WTC11 (cell line): ENCODE results near the gene OPCML. TPM values are rescaled to one million over a fixed set of nuclear protein-coding genes. Genes with fewer than 3 reads are reported as not detected.

ENCODE experiments used
- ATAC-seq: fragments of 200-7000 bp; cut with Tn5 transposase; 2 replicates; pipeline ENCODE4 v1.10.0; 2021; ENCODE audit warnings: mild to moderate bottlenecking, moderate library complexity
- CTCF ChIA-PET: fragments of 300-600 bp; sonication (Branson Sonifier 250); formaldehyde crosslinking; loops from one replicate; lab custom pipeline; 2021; ENCODE audit warnings: antibody characterized with exemption; lab: Charles Lee
- POLR2A ChIA-PET: fragments of 350-600 bp; sonication (Branson Sonifier 250); formaldehyde crosslinking; loops from one replicate; lab custom pipeline; 2021; ENCODE audit warnings: antibody characterized with exemption; lab: Charles Lee
- DNase-seq: peaks from one replicate; pipeline ENCODE4 v3.0.0; 2021; ENCODE audit warnings: low spot score
- H3K27ac Mint-ChIP-seq: 2 replicates; pipeline ENCODE4 v1.8.0; 2021; ENCODE audit warnings: mixed read lengths
- H3K27me3 Mint-ChIP-seq: 2 replicates; pipeline ENCODE4 v1.8.0; 2021; ENCODE audit warnings: low read depth, mild to moderate bottlenecking, moderate library complexity, mixed read lengths
- H3K36me3 Mint-ChIP-seq: 2 replicates; pipeline ENCODE4 v1.8.0; 2021; ENCODE audit warnings: mixed read lengths
- H3K4me1 Mint-ChIP-seq: 2 replicates; pipeline ENCODE4 v1.8.0; 2022; ENCODE audit warnings: mixed read lengths
- H3K4me3 Mint-ChIP-seq: 2 replicates; pipeline ENCODE4 v1.8.0; 2021; ENCODE audit warnings: mild to moderate bottlenecking, moderate library complexity, mixed read lengths
- H3K9me3 Mint-ChIP-seq: 2 replicates; pipeline ENCODE4 v1.8.0; 2021; ENCODE audit warnings: mixed read lengths
- CBFB ChIP-seq: sonication (generic); formaldehyde crosslinking; IDR thresholded peaks from 2 replicates; pipeline ENCODE4 v1.8.1; 2022; ENCODE audit warnings: mild to moderate bottlenecking, low read depth, missing genetic modification reagents
- CREB1 ChIP-seq: sonication (generic); formaldehyde crosslinking; IDR thresholded peaks from 2 replicates; pipeline ENCODE4 v1.8.0; 2023; ENCODE audit warnings: mild to moderate bottlenecking, missing genetic modification reagents
- EMX1 ChIP-seq: fragments of 250-450 bp; sonication (Bioruptor Pico); IDR thresholded peaks from 2 replicates; pipeline ENCODE4 v1.8.0; 2021; ENCODE audit warnings: mild to moderate bottlenecking
- ESRRA ChIP-seq: sonication (generic); formaldehyde crosslinking; IDR thresholded peaks from 2 replicates; pipeline ENCODE4 v1.8.1; 2022; ENCODE audit warnings: mild to moderate bottlenecking, missing genetic modification reagents, borderline replicate concordance
- GTF2I ChIP-seq: fragments of 250-450 bp; sonication (Bioruptor Pico); conservative IDR thresholded peaks from 2 replicates; pipeline ENCODE4 v1.4.0; 2021; ENCODE audit warnings: mild to moderate bottlenecking
- KAT7 ChIP-seq: sonication (generic); formaldehyde crosslinking; IDR thresholded peaks from 2 replicates; pipeline ENCODE4 v1.8.1; 2023; ENCODE audit warnings: missing genetic modification reagents, mild to moderate bottlenecking, borderline replicate concordance
- NFYB ChIP-seq: sonication (generic); formaldehyde crosslinking; conservative IDR thresholded peaks from 2 replicates; pipeline ENCODE4 v1.8.0; 2022; ENCODE audit warnings: low read depth, missing genetic modification reagents
- OVOL2 ChIP-seq: fragments of 250-450 bp; sonication (Bioruptor Pico); IDR thresholded peaks from 2 replicates; pipeline ENCODE4 v1.9.0; 2021; ENCODE audit warnings: mild to moderate bottlenecking, borderline replicate concordance
- RELA ChIP-seq: sonication (generic); formaldehyde crosslinking; IDR thresholded peaks from 2 replicates; pipeline ENCODE4 v1.8.1; 2022; ENCODE audit warnings: missing genetic modification reagents, mild to moderate bottlenecking, borderline replicate concordance
- SMAD3 ChIP-seq: sonication (generic); formaldehyde crosslinking; IDR thresholded peaks from 2 replicates; pipeline ENCODE4 v1.8.0; 2022; ENCODE audit warnings: missing genetic modification reagents, mild to moderate bottlenecking, borderline replicate concordance
- TEAD1 ChIP-seq: sonication (generic); formaldehyde crosslinking; IDR thresholded peaks from 2 replicates; pipeline ENCODE4 v1.8.0; 2022; ENCODE audit warnings: mild to moderate bottlenecking, missing genetic modification reagents
- TEAD4 ChIP-seq: sonication (generic); formaldehyde crosslinking; IDR thresholded peaks from 2 replicates; pipeline ENCODE4 v1.8.0; 2022; ENCODE audit warnings: mild to moderate bottlenecking, missing genetic modification reagents
- TP53 ChIP-seq: sonication (generic); formaldehyde crosslinking; IDR thresholded peaks from 2 replicates; pipeline ENCODE4 v1.8.1; 2023; ENCODE audit warnings: mild to moderate bottlenecking, missing genetic modification reagents
- ZNF416 ChIP-seq: fragments of 250-450 bp; sonication (Bioruptor Pico); IDR thresholded peaks from 2 replicates; pipeline ENCODE4 v1.9.0; 2021; ENCODE audit warnings: mild to moderate bottlenecking, inconsistent platforms
- total RNA-seq: library from RNA; stranded (reverse); gene quantifications from 3 replicates; pipeline ENCODE4 v1.2.3, GENCODE V29; 2021
- TF ChIP-seq, protein P1 (sequence below): sonication (generic); formaldehyde crosslinking; IDR thresholded peaks from 2 replicates; pipeline ENCODE4 v1.8.1; 2022; ENCODE audit warnings: low read depth, missing genetic modification reagents, borderline replicate concordance
- TF ChIP-seq, protein P2 (sequence below): sonication (generic); formaldehyde crosslinking; IDR thresholded peaks from 2 replicates; pipeline ENCODE4 v1.8.1; 2023; ENCODE audit warnings: mild to moderate bottlenecking, missing genetic modification reagents, moderate library complexity
- TF ChIP-seq, protein P3 (sequence below): sonication (generic); formaldehyde crosslinking; conservative IDR thresholded peaks from 2 replicates; pipeline ENCODE4 v1.8.1; 2023; ENCODE audit warnings: mild to moderate bottlenecking, low read depth, missing genetic modification reagents, moderate library complexity
- TF ChIP-seq, protein P4 (sequence below): sonication (generic); formaldehyde crosslinking; IDR thresholded peaks from 2 replicates; pipeline ENCODE4 v1.8.0; 2022; ENCODE audit warnings: missing genetic modification reagents
- TF ChIP-seq, protein P5 (sequence below): fragments of 250-450 bp; sonication (Bioruptor Pico); IDR thresholded peaks from 2 replicates; pipeline ENCODE4 v1.9.0; 2021; ENCODE audit warnings: moderate library complexity, mild to moderate bottlenecking, inconsistent platforms, borderline replicate concordance

OPCML gene
- total RNA-seq, 1 experiment from 2014 or later: 1.5 TPM

DNA sequence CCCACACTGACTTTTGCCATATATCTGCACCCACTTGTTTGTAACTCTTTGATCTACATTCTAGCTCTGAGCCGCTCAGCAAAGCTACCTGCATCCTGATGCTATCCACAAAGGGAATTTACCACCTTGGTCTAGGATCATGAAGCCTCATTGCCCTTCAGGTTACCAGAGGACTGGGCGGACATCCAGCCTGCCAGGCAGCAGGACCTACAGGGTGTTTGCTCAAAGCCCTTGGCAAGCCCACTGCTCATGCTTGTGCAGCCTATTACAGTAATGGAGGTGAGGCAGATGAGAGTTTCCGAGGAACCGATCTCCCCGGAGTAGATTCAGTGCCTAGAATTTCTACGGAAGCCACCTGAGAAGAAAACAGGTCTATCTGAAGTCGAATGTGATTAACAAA lies 417.2 kb downstream of the OPCML start:
- no peak overlapping the region for H3K27ac Mint-ChIP-seq
- H3K4me3 Mint-ChIP-seq: no peak overlapping the region
- H3K36me3 Mint-ChIP-seq: no peaks in the 10 kb centered on the region
- H3K4me1 Mint-ChIP-seq: no peaks in the 10 kb centered on the region
- no peak for ATAC-seq
- no peaks in the 10 kb centered on the region for H3K27me3 Mint-ChIP-seq
- TF ChIP-seq TP53 (no peak), SMAD3 (CRISPR knock-in tag) (no peak), EMX1 (CRISPR knock-in tag) (no peak), ZNF416 (CRISPR knock-in tag) (no peak), CREB1 (CRISPR knock-in tag) (no peak), CBFB (CRISPR knock-in tag) (no peak), TEAD1 (no peak), TEAD4 (CRISPR knock-in tag) (no peak), RELA (CRISPR knock-in tag) (no peak)
- TF ChIP-seq, protein P1, sequence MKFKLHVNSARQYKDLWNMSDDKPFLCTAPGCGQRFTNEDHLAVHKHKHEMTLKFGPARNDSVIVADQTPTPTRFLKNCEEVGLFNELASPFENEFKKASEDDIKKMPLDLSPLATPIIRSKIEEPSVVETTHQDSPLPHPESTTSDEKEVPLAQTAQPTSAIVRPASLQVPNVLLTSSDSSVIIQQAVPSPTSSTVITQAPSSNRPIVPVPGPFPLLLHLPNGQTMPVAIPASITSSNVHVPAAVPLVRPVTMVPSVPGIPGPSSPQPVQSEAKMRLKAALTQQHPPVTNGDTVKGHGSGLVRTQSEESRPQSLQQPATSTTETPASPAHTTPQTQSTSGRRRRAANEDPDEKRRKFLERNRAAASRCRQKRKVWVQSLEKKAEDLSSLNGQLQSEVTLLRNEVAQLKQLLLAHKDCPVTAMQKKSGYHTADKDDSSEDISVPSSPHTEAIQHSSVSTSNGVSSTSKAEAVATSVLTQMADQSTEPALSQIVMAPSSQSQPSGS (CRISPR knock-in tag): no peak
- TF ChIP-seq, protein P2, sequence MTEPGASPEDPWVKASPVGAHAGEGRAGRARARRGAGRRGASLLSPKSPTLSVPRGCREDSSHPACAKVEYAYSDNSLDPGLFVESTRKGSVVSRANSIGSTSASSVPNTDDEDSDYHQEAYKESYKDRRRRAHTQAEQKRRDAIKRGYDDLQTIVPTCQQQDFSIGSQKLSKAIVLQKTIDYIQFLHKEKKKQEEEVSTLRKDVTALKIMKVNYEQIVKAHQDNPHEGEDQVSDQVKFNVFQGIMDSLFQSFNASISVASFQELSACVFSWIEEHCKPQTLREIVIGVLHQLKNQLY (CRISPR knock-in tag): no peak
- TF ChIP-seq, protein P3, sequence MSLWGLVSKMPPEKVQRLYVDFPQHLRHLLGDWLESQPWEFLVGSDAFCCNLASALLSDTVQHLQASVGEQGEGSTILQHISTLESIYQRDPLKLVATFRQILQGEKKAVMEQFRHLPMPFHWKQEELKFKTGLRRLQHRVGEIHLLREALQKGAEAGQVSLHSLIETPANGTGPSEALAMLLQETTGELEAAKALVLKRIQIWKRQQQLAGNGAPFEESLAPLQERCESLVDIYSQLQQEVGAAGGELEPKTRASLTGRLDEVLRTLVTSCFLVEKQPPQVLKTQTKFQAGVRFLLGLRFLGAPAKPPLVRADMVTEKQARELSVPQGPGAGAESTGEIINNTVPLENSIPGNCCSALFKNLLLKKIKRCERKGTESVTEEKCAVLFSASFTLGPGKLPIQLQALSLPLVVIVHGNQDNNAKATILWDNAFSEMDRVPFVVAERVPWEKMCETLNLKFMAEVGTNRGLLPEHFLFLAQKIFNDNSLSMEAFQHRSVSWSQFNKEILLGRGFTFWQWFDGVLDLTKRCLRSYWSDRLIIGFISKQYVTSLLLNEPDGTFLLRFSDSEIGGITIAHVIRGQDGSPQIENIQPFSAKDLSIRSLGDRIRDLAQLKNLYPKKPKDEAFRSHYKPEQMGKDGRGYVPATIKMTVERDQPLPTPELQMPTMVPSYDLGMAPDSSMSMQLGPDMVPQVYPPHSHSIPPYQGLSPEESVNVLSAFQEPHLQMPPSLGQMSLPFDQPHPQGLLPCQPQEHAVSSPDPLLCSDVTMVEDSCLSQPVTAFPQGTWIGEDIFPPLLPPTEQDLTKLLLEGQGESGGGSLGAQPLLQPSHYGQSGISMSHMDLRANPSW (CRISPR knock-in tag): no peak
- TF ChIP-seq, all 79 proteins: peak for 0
- H3K9me3 Mint-ChIP-seq: peaks cover 3% of the 10 kb centered on the region; the same call in 1 of the 2 replicates
- ChIA-PET CTCF (no interaction called here), POLR2A (no interaction called here)
- no peak for DNase-seq

DNA sequence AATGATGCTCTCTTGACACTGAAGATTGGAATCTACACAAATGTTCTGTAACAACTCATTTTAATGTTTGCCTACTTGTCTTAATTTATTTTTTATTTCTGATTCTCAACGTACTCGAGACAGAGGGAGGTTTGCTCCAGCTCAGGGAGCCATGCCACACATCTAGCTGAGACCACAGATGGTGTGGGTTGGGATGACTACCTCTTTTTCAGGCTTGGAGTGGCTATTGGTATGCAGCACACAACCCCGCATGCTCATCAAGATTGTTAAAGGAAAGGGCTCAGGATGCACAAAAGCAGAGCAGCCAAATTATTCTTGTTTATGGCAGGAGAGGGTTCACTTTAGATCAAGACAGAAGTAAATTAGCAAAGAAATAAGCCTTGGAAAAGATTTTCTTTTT lies 424.5 kb downstream of the OPCML start:
- Mint-ChIP-seq H3K9me3 (peaks cover 7% of the 10 kb centered on the region), H3K36me3 (no peaks in the 10 kb centered on the region), H3K27me3 (no peaks in the 10 kb centered on the region; the same call in 1 of the 2 replicates), H3K27ac (no peak overlapping the region), H3K4me3 (no peak overlapping the region), H3K4me1 (peaks cover 8% of the 10 kb centered on the region)
- DNase-seq: no peak
- ChIA-PET CTCF (no interaction called here), POLR2A (no interaction called here)
- TF ChIP-seq, protein P4, sequence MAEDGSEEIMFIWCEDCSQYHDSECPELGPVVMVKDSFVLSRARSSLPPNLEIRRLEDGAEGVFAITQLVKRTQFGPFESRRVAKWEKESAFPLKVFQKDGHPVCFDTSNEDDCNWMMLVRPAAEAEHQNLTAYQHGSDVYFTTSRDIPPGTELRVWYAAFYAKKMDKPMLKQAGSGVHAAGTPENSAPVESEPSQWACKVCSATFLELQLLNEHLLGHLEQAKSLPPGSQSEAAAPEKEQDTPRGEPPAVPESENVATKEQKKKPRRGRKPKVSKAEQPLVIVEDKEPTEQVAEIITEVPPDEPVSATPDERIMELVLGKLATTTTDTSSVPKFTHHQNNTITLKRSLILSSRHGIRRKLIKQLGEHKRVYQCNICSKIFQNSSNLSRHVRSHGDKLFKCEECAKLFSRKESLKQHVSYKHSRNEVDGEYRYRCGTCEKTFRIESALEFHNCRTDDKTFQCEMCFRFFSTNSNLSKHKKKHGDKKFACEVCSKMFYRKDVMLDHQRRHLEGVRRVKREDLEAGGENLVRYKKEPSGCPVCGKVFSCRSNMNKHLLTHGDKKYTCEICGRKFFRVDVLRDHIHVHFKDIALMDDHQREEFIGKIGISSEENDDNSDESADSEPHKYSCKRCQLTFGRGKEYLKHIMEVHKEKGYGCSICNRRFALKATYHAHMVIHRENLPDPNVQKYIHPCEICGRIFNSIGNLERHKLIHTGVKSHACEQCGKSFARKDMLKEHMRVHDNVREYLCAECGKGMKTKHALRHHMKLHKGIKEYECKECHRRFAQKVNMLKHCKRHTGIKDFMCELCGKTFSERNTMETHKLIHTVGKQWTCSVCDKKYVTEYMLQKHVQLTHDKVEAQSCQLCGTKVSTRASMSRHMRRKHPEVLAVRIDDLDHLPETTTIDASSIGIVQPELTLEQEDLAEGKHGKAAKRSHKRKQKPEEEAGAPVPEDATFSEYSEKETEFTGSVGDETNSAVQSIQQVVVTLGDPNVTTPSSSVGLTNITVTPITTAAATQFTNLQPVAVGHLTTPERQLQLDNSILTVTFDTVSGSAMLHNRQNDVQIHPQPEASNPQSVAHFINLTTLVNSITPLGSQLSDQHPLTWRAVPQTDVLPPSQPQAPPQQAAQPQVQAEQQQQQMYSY (CRISPR knock-in tag): no peak
- TF ChIP-seq OVOL2: no peak
- no peak for TF ChIP-seq GTF2I (CRISPR knock-in tag)
- no peak for TF ChIP-seq ESRRA (CRISPR knock-in tag)
- no peak for TF ChIP-seq NFYB (CRISPR knock-in tag)
- no peak for TF ChIP-seq KAT7 (CRISPR knock-in tag)
- no peak for TF ChIP-seq ZNF416 (CRISPR knock-in tag)
- TF ChIP-seq, protein P5, sequence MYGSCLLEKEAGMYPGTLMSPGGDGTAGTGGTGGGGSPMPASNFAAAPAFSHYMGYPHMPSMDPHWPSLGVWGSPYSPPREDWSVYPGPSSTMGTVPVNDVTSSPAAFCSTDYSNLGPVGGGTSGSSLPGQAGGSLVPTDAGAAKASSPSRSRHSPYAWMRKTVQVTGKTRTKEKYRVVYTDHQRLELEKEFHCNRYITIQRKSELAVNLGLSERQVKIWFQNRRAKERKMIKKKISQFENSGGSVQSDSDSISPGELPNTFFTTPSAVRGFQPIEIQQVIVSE (CRISPR knock-in tag): no peak
- ATAC-seq: no peak
